Activated CD8-positive, alpha-beta memory T cell treated with anti-CD3 and anti-CD28 coated beads, Interleukin-2, amount 50 U/mL, for 1 hour (primary cell): ENCODE measurements around the gene RPTOR.
"Not testable (repeated sequence)": the region's sequence is repeated elsewhere in the genome, so short reads cannot be mapped to it uniquely, and the experiment has no call there.

Source experiments
- DNase-seq: peaks from one replicate; pipeline ENCODE4 v3.0.0-alpha.2; 2020; ENCODE audit errors: extremely low read depth

The RPTOR gene

GRCh38 chr17:80516171-80516932 lies 28.3 kb upstream of the RPTOR start:
- DNase-seq = no peak

- DNase-seq = no peak
Measured at GRCh38 chr17:80517641-80518040, 27.0 kb upstream of the RPTOR start.

GRCh38 chr17:80518392-80518791 lies 26.2 kb upstream of the RPTOR start:
- no peak for DNase-seq

GRCh38 chr17:80519091-80519781 lies 25.4 kb upstream of the RPTOR start:
- DNase-seq = no peak

GRCh38 chr17:80520810-80521455 lies 23.7 kb upstream of the RPTOR start:
- no peak for DNase-seq

GRCh38 chr17:80523054-80523744 lies 21.4 kb upstream of the RPTOR start:
- DNase-seq = no peak

GRCh38 chr17:80523956-80524712 lies 20.5 kb upstream of the RPTOR start:
- no peak for DNase-seq

GRCh38 chr17:80526116-80526910 lies 18.3 kb upstream of the RPTOR start:
- DNase-seq = no peak

- DNase-seq = no peak
Measured at GRCh38 chr17:80527016-80527645, 17.5 kb upstream of the RPTOR start.

- no peak for DNase-seq
Measured at GRCh38 chr17:80528536-80528935, 16.1 kb upstream of the RPTOR start.

- DNase-seq = no peak
Measured at GRCh38 chr17:80529104-80529903, 15.3 kb upstream of the RPTOR start.

- no peak for DNase-seq
Measured at GRCh38 chr17:80529904-80530292, 14.7 kb upstream of the RPTOR start.

GRCh38 chr17:80531400-80531799 lies 13.2 kb upstream of the RPTOR start:
- DNase-seq = no peak

GRCh38 chr17:80537386-80537785 lies 7.3 kb upstream of the RPTOR start:
- DNase-seq = not testable (repeated sequence)

GRCh38 chr17:80538484-80538883 lies 6.2 kb upstream of the RPTOR start:
- no peak for DNase-seq

- no peak for DNase-seq
Measured at GRCh38 chr17:80539022-80539641, 5.5 kb upstream of the RPTOR start.

- no peak for DNase-seq
Measured at GRCh38 chr17:80545499-80545826, 825 bp downstream of the RPTOR start.

- no peak for DNase-seq
Measured at GRCh38 chr17:80546267-80546666, 1.6 kb downstream of the RPTOR start.

- DNase-seq = no peak
Measured at GRCh38 chr17:80552523-80552922, 7.9 kb downstream of the RPTOR start.
